NCI-H2196 treated with DMSO at 0.1 percent for 48 hours (cell line): ENCODE data around the gene BCDIN3D.
A peak's percentile ranks its signal among the peaks of the same experiment; 100 is the strongest.
"Not testable (repeated sequence)": the region's sequence is repeated elsewhere in the genome, so short reads cannot be mapped to it uniquely, and the experiment has no call there.

Experiments
- DNase-seq: peaks from one replicate; lab custom pipeline; 2025; ENCODE audit not compliant: unreplicated experiment; lab: John Stamatoyannopoulos, UW

BCDIN3D gene

DNA sequence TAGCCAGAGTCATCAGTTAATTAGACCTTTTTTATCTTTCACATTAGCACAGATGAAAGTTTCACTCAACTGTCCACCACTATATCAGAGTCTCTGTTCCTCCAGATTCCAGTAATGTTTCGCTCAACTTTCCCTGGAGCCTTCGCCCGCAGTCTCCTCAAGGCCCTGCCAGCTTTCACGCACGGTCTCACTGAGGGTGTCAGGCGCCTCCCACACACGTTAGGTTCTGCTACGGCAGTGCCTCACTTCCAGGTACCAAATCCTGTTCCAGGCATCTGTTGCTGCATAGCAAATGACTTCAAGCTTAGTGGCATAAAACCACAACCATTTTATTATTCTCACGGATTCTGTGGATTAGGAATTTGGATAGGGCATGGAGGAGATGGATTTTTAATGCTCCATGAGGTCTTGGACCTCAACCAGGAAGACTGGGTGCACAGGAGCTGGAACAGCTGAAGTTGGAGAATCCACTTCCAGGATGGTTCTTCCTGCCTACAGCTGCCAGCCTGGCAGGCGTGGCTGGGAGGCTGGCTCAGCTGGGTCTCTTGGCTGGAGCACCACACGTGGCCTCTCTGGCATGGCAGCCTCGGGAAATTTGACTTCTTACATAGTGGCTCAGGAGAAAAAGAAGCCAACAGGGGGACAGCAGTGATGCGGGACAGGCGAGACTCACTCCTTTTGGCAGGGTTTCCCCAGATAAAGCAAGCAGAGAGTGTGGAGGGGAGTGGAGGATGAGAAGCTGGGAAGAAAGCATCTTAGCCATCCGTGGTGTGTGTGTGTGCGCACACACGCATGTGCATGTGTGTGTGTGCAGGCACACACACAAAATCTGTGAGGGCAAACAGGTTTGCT lies 21.3 kb upstream of the BCDIN3D start:
- no peak for DNase-seq

DNA sequence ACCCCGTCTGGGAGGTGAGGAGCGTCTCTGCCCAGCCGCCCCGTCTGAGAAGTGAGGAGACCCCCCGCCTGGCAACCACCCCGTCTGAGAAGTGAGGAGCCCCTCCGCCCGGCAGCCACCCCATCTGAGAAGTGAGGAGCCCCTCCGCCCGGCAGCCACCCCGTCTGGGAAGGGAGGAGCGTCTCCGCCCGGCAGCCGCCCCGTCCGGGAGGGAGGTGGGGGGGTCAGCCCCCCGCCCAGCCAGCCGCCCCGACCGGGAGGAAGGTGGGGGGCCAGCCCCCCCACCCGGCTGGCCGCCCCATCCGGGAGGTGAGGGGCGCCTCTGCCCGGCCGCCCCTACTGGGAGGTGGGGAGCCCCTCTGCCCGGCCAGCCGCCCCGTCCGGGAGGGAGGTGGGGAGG lies 18.0 kb upstream of the BCDIN3D start:
- not testable (repeated sequence) for DNase-seq

DNA sequence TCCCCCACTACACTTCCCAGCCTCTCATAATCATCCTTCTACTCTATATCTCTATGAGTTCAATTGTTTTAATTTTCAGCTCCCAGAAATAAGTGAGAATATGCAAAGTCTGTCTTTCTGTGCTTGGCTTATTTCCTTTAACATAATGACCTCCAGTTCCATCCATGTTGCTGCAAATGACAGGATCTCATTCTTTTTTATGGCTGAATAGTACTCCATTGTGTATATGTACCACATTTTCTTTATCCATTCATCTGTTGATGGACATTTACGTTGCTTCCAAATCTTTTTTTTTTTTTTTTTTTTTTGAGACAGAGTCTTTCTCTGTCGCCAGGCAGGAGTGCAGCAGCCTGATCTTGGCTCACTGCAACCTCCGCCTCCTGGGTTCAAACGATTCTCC lies 13.0 kb upstream of the BCDIN3D start:
- not testable (repeated sequence) for DNase-seq

DNA sequence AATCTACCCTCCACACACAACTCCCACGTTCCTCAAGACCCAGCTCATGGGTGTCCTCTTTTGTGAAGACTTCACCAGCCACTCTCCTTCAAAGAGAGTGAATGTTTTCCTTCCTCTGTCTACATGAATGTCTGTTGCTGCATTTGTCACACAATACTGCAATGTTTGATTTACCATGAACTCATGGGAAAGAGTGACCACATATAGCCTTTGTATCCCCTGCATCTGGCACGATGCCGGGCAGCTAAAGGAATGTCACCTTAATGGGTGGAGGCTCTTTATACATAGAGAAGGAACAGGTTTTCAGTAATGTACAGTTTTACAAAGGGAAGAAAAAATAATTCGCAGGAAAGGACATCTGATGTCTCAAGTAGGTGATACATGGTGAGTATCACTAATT lies 12.1 kb upstream of the BCDIN3D start:
- no peak for DNase-seq

DNA sequence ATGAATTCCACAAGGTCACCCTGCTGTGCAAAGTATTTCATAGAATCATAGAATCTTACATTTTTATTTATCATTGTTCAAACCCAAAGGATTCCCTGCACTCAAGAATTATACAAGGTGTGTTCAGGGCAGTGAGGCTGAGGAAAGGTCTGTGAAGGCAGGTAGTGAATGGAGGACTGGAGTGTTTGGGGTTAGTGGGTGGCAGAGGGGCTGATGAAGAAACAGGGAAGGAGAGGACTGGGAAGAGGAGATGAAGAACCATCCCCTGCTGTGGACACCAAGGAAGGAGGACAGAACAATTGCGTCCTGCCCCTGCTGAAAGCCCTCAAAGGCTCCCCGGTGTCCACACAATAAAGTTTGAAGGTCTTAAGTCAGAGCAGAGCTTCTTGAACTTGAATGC lies 10.8 kb upstream of the BCDIN3D start:
- DNase-seq: no peak

DNA sequence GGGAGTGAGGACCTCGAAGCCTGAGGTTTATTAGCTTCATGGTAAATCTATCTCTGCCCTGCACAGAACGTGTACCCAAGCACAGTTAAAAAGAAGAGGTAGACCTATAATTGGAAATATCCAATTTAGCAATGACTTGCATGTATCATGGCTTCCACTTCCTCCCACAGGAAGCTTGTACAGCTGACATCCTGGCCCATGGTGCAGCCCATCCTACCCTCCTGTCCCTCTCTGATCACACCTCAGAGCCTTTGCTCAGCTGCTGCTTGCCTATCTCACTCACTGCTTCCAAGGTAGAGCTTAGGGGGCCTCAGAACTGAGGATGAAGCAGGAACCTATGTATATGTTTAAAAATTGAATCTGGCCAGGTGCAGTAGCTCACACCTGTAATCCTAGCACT lies 4.3 kb upstream of the BCDIN3D start:
- no peak for DNase-seq

DNA sequence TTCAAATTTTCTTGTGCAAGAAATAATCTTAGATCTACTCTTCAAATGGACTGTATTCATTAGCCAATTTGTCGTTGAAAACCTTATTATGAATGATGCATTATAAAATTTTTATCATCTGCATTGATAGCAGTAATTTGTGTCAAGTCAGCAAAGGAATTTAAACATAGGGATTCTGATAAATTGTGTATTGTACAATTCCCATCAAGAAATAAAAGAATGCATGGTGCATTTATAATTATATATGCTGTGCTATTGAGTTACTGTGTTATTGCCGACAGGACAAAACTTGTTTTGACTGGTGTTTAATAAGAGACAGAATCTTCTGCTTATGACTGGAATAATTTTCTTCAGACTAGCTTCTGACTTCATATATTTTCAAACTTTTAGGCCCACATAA lies 3.1 kb upstream of the BCDIN3D start:
- DNase-seq: no peak

DNA sequence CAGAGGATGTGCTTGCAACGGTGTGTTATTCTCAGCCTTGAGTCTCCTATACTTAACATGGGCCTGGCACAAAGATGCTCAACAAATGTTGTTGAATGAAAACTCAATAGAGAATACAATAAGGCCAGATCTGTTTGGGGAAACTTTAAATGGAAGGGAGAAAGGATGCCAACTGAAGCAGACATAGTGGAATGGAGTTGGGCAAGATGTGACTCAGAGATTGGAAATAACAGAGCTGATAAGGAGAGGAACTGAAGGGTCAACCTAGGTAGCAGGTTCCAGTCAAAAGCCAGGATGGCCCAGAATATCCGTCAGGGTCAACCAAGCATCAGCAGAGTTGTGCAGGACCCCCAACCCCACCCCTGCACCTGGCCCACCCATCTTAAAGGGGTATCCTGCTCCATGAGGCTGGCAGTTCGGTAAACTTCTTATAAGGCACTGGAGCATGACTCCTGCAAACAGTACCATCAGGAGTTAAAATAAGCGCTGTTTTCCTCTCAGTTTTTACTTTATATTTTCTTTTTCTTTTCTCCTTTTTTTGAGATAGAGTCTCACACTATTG lies 1.1 kb upstream of the BCDIN3D start:
- DNase-seq: no peak

DNA sequence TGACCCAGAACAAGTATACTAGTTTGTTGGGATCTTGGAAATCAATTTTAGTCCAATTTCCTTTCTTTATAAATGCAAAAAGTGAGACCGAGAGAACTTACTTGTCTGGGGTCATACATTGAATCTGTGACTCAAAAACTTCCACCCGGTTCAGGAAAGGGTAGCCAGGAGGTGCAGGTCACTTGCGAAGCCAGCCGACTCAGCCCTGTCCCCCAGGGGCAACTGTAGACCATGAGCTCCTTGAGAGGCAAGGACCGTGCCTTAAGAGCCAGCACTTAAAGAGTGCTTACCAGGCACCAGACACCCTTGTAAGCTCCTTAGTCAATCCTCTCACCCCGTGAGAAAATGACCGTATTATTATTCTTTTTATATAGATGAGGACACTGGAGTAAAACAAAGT lies 505 bp upstream of the BCDIN3D start:
- DNase-seq: no peak

DNA sequence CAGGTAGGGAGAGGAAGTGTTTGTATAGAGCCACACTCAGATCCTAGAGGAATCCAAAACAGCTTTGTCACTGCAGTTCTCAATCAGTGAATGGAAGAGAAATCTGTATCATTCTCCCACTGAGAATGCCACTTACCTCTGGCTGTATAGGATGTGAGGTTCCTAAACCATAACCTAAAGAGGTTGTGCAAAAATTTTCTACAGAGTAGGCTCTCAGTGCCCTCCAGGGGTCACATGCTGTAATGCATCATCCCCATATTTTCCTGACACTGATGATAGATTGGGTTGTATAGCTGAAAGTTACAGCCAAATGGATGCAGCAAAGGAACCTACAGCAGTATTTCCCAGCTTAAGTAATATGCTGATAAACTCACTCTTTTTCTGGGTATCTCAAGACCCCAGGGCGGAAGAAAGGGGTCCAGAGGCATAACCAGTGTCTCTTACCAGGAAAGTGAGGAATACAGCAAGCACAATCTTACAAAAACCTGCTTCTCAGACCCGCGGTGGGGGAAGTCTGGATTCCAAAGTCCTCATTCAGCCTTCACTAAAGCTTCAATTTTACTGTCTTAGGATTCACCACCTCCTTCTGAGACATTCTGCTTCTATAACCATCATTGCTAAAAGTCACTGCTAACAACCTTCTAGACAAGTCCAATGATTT lies 3.8 kb downstream of the BCDIN3D start:
- no peak for DNase-seq

DNA sequence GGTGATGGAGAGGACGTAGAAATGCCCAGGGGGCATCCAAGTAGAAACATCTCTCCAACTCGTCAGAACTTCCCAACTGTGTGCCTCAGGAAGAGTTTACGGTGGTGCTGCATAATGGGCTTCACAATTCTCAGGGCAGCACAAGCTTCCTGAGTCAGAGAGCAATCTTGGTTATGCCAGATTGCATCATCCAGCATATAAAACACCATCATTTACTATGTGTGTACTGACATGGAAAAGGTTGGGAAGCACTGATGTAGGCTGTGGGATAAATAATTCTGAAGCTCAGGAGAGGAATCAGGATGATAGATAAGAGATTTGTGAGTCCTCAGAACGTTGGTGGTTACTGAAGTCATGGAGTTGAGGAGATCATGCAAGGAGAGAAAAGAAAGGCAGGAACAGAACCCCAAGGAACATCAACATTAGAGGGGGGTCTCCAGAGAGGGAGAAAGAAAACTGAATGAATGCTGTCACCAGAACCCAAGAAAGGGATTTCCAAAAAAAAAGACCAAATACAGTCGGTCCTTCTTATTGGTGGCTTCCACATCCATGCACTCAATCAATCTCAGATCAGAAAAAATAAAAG lies 10.0 kb downstream of the BCDIN3D start:
- no peak for DNase-seq

DNA sequence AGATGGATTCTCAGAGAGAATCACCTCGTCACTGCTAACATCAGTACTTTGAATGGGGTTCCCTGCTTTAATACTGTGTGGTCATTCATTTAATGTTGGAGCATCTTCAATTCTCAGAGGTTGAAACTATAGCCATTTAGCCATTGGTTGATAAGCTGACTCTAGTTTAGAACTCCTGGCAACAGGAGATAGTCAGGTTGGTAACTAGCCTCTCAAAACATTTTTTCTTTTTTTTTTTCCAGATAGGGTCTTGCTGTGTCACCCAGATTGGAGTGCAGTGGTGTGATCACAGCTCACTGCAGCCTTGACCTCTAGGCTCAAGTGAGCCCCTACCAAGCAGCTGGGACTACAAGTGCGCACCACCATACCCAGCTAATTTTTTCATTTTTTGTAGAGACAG lies 11.2 kb downstream of the BCDIN3D start:
- no peak for DNase-seq

DNA sequence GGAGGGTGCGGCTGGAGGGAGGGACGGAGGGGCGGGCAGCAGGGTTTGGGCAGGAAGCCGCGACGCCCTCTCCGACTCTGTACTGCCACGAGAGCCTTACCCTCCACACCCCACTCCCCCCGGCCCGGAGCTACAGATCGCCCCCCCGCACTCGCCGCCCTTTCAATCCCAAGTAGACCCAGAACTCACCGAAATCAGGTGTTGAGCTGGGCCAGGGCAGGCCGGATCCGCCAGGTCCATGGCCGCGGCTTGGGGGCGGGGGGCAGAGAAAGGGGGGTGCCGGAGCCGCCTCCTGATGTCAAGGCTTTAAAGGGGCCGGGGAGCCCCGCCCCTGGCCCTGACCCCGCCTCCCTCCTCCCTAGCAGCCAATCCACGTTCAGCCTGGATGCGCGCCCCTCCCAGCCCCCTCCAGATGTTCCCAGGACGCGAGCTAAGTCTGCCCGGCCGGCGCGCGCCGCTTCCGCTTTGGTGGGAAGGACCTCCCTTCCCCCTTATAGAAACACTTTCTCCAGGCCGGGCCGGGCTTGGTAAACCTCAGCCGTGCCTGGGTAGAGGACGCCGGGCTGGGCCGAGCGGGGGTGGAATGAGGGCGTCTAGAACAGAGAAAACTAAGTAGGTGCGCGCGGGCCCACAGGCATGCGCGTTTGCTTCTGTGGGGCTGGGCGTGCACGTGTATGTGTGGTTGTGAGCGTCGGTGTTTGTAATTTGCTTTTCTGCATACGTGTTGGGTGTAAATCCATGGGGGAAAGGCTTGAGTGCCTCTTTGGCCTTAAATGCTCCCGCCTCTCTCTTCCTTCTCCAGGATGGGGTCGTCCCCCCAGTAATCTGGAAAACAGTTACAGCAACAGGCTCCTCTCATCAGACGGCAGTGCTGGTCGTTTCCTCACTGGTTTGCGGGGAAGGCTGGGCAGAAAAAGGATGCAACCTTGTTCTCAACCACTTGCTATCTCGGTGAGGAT lies 14.5 kb downstream of the BCDIN3D start, which contains the start of gene NCKAP5L:
Gene NCKAP5L (minus strand): TSS at position 281 of the 959 bp plus-strand sequence. CDS start 24,369 bp downstream, outside the sequence.
- DNase-seq: peak; percentile 90

DNA sequence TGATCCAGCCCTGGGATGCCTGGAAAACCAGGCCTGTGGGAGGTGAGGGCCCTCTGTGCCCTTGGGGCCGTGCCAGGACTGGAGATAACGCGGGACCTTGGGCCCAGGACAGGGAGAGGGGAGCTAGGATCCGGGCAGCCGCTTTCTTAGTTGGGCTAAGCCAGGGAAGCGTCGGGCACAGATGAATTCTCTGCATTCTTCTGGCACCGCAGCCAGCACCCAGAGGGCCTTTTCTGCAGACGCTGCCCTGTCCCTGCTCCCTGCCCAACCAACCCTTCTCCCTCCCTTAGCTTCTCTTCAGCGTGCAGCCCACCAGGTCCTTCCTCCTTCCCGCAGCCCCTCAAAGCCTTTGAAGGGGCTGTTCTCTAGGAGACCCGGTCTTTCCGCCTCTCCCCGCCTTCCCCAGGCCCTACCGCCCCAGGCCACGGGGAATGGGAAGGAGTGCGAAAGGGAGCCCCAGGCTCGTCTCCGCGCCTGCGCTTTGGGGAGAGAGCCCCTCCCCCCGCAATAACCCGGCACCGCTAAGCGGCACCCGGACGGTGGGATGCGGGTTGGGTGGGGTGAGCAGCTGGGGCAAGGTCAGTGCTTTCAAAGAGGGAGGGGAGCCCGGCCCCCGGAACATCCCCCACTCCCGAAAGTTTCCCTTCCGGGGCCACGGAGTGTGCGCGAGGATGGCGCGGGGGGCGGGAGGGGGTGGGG lies 15.4 kb downstream of the BCDIN3D start:
- no peak for DNase-seq

DNA sequence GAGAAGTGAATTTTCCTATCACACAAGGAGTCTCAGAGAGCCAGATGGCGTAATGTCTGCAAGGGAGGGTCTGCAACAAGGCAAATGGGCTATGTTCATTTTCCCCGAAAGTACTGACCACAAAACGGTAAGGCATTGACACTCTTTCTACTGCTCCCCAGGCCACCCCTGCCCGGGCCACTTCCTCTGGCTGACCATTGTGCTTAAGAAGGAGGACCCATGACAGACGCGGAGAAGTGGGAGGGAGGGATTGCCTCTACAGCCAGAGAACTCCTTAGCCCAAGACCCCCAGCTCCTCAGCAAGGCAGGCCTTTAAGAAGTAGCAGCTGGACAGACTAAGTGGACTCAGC lies 15.9 kb downstream of the BCDIN3D start:
- no peak for DNase-seq

DNA sequence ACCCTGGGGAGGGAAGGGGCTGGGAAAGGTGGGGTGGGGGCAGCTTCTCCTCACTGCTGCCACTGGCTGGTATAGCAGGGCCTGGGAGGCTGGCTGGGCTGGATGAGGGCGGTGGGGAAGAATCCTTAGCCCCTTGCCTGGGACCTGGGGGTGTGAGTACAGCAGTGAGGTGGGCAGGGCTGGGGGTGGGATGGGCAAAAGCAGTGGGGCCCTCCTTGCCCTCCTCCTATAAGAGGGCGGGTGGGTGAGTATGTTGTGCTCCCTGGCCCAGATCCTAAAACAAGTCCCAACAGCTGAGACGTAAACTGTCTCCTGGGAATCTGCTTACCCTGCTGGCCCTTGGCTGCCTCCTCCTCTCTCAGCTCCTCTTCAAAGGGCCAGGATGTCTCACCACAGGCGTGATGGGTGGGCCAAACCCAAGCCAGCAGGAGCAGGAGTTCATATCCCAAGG lies 16.9 kb downstream of the BCDIN3D start:
- DNase-seq: no peak

DNA sequence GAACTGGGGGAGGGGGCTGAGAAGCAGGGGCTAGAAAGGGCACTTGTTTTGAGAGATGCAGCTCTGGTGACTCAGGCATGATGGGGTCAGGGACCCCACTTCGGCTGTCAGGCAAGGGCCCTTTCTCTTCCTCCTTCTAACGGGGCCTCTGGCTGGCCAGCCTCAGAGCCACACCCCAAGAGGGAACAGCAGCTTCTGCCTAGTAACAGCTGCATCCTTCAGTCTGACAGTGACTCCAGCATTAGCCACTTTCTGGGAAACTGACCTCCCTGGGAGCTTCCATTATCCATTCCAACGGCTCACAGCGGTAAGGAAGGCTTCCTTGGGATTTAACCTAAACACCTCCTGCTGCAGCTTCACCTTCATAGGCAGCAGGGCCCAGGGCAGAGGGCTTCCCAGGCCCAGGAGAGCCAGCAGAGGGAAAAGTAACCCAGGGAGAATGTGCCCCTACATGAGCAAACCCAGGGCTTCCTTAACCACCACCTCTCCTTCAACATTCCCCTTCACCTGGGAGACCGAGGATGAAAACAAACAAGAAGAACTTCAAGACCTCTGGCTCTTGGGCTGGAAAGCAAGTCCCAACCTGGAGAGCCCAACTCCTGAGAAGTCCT lies 17.4 kb downstream of the BCDIN3D start:
- DNase-seq: no peak

DNA sequence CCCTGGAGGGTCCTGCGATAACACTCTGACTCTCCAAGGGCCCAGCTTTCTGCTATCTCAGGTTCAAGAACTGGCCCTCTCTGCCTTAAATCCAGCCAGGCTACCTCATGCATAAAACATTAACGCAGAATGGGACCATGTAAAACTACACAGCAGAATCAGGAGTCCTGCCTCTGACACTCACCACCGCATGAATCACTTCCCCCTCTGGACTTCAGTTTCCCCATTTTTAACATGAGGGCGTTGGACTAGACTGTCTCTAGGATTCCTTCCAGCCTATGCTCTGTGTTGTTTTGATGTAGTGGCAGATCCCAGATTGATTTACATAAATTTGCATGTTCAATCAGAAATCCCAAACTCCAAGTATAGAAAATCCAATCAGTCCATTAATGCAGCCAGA lies 18.0 kb downstream of the BCDIN3D start:
- DNase-seq: no peak

DNA sequence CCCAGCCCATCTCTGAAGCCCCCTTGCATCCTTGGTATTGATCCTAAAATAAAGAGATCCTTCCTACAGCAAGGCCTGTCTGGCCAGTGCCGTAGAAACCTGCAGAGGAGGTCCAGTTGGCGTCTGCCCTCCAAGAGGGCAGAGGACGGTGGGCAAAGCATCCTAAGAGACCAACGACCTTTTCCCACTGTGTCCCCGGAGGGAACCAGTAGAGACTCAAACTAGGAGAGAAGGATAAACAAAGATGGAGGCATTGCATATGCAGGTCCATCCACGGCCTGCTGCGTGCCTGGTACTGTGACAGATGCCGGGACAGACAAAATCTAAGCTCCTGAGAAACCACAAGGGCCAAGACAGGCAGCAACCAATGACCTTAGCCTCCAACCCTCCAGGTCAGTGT lies 18.5 kb downstream of the BCDIN3D start:
- DNase-seq: no peak

DNA sequence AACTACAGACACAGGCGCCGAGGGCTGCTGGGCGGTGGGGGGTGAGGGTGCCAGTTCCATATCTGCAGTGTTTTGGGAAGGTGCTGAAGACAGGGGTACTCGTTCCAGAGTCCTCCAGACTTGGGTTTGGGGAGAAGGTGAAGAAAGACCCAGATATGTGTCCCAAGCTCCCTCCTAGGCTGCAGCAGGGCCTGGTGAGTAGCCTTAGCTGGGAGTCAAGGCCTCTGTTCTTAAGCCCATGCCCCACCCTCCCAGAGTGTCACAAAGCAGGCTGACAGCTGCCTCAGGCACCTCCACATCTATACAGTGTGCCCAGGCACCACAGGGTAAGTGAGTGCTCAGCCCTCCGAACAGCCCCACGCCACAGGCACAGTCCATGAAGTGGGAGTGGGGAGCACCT lies 19.0 kb downstream of the BCDIN3D start:
- DNase-seq: no peak
